ENCODE data around the gene LACTBL1. TPM values are rescaled to one million over a fixed set of nuclear protein-coding genes. Genes with fewer than 3 reads are reported as not detected.

Gene LACTBL1
- total and polyA plus RNA-seq, 2 experiments from 2014 or later = not detected

DNA sequence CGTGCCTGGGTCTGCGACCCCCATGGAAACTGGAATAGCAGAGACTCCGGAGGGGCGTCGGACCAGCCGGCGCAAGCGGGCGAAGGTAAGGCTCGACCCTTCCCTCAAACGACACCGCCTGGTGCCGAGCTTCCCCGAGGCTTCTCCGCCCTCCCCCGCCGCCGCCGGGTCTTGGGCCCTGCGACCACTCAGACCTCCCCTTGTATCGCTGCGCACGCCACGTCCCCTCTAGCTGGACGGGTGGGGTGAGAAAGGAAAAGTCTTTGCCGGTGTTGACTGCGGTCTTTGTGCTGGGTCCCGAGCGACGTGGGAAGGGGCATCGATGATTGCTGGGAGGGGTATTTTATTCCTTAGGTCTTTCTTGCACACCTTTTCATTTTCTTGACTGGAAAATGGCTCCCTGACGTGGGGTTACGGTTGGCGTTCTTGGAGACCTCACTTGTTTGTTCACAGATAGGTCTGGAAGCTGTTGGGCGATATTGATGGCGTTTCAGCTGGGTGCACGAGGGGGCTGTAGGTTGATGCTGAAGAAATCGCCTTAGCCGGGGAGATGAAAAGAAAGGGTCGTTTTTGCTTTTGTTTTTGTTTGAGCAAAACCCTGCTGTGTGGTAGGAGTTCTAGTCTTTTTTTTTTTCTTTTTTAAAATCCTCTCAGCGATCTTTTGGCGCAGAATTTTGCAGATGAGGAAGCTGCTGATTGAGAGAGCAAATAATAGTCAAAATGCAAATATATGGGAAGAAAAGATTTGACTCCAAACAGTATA is 47.4 kb upstream of the LACTBL1 start (continued):
- TF ChIP-seq, protein P1, sequence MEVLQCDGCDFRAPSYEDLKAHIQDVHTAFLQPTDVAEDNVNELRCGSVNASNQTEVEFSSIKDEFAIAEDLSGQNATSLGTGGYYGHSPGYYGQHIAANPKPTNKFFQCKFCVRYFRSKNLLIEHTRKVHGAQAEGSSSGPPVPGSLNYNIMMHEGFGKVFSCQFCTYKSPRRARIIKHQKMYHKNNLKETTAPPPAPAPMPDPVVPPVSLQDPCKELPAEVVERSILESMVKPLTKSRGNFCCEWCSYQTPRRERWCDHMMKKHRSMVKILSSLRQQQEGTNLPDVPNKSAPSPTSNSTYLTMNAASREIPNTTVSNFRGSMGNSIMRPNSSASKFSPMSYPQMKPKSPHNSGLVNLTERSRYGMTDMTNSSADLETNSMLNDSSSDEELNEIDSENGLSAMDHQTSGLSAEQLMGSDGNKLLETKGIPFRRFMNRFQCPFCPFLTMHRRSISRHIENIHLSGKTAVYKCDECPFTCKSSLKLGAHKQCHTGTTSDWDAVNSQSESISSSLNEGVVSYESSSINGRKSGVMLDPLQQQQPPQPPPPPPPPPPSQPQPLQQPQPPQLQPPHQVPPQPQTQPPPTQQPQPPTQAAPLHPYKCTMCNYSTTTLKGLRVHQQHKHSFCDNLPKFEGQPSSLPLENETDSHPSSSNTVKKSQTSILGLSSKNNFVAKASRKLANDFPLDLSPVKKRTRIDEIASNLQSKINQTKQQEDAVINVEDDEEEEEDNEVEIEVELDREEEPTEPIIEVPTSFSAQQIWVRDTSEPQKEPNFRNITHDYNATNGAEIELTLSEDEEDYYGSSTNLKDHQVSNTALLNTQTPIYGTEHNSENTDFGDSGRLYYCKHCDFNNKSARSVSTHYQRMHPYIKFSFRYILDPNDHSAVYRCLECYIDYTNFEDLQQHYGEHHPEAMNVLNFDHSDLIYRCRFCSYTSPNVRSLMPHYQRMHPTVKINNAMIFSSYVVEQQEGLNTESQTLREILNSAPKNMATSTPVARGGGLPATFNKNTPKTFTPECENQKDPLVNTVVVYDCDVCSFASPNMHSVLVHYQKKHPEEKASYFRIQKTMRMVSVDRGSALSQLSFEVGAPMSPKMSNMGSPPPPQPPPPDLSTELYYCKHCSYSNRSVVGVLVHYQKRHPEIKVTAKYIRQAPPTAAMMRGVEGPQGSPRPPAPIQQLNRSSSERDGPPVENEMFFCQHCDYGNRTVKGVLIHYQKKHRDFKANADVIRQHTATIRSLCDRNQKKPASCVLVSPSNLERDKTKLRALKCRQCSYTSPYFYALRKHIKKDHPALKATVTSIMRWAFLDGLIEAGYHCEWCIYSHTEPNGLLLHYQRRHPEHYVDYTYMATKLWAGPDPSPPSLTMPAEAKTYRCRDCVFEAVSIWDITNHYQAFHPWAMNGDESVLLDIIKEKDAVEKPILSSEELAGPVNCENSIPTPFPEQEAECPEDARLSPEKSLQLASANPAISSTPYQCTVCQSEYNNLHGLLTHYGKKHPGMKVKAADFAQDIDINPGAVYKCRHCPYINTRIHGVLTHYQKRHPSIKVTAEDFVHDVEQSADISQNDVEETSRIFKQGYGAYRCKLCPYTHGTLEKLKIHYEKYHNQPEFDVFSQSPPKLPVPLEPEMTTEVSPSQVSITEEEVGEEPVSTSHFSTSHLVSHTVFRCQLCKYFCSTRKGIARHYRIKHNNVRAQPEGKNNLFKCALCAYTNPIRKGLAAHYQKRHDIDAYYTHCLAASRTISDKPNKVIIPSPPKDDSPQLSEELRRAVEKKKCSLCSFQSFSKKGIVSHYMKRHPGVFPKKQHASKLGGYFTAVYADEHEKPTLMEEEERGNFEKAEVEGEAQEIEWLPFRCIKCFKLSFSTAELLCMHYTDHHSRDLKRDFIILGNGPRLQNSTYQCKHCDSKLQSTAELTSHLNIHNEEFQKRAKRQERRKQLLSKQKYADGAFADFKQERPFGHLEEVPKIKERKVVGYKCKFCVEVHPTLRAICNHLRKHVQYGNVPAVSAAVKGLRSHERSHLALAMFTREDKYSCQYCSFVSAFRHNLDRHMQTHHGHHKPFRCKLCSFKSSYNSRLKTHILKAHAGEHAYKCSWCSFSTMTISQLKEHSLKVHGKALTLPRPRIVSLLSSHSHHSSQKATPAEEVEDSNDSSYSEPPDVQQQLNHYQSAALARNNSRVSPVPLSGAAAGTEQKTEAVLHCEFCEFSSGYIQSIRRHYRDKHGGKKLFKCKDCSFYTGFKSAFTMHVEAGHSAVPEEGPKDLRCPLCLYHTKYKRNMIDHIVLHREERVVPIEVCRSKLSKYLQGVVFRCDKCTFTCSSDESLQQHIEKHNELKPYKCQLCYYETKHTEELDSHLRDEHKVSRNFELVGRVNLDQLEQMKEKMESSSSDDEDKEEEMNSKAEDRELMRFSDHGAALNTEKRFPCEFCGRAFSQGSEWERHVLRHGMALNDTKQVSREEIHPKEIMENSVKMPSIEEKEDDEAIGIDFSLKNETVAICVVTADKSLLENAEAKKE (CRISPR knock-in tag; IDR thresholded peaks at IDR 0.05) = no peak
- TF ChIP-seq, protein P2, sequence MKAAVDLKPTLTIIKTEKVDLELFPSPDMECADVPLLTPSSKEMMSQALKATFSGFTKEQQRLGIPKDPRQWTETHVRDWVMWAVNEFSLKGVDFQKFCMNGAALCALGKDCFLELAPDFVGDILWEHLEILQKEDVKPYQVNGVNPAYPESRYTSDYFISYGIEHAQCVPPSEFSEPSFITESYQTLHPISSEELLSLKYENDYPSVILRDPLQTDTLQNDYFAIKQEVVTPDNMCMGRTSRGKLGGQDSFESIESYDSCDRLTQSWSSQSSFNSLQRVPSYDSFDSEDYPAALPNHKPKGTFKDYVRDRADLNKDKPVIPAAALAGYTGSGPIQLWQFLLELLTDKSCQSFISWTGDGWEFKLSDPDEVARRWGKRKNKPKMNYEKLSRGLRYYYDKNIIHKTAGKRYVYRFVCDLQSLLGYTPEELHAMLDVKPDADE (IDR thresholded peaks at IDR 0.05) = no peak

DNA sequence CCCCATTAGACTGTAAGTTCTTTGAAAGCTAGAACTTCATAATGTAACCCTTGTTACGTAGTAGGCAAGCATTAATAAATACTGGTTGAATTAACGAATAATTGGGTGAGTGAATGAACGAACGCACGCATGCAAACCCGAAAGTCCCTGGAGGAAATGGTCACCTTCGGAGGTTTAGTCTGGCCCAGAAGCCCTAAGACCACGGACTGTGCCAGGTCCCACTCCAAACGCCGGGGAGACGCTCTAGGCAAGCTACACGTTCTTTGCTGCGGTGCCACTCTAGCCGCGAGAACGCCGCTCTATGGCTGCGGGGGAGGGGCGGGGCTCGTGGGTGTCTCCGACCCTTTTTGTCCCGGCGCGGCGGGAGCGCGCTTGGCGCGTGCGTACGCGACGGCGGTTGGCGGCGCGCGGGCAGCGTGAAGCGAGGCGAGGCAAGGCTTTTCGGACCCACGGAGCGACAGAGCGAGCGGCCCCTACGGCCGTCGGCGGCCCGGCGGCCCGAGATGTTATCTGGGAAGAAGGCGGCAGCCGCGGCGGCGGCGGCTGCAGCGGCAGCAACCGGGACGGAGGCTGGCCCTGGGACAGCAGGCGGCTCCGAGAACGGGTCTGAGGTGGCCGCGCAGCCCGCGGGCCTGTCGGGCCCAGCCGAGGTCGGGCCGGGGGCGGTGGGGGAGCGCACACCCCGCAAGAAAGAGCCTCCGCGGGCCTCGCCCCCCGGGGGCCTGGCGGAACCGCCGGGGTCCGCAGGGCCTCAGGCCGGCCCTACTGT is 46.6 kb upstream of the LACTBL1 start, which contains the start of gene KDM1A:
Gene KDM1A (plus strand): TSS at position 375 of the 769 bp plus-strand sequence. CDS start 129 bp downstream, at position 504.
- Histone ChIP-seq H2AFZ (peak within 1 kb of the TSS; percentile 77), H3K4me2 (peak within 1 kb of the TSS; percentile 90), H3K27ac (ENCODE audit: low read depth) (peak within 1 kb of the TSS; percentile 92), H3K36me3 (ENCODE audit: insufficient read depth) (peaks cover 6% of the 10 kb centered on the region; the same call in 1 of the 2 replicates), H3K27me3 (ENCODE audit: insufficient read depth) (no peaks in the 10 kb centered on the region), H3F3A (replicated peaks; ENCODE audit: low read depth) (no peaks in the 10 kb centered on the region), H3K4me1 (ENCODE audit: insufficient read depth) (peaks cover 6% of the 10 kb centered on the region; the same call in 1 of the 2 replicates), H3K4me3 (peak within 1 kb of the TSS; percentile 84), H4K20me1 (replicated peaks; ENCODE audit: insufficient read depth) (peaks cover 33% of the 10 kb centered on the region), H3K79me2 (replicated peaks; ENCODE audit: insufficient read depth) (peaks cover 50% of the 10 kb centered on the region), H3K9me2 (ENCODE audit: insufficient read depth) (no peaks in the 10 kb centered on the region)
- peak; percentile 98 for ATAC-seq
- Mint-ChIP-seq H3K36me3 (ENCODE audit: low read depth) (peaks cover 40% of the 10 kb centered on the region), H3K4me3 (peak within 1 kb of the TSS; percentile 96), H3K9me3 (peaks cover 27% of the 10 kb centered on the region), H3K4me1 (peaks cover 9% of the 10 kb centered on the region), H3K27me3 (ENCODE audit: insufficient read depth, low read depth, poor library complexity) (no peaks in the 10 kb centered on the region), H3K27ac (peak within 1 kb of the TSS; percentile 99)
- DNase-seq (ENCODE audit: low spot score) = peak; percentile 98
- TF ChIP-seq ZNF114 (CRISPR knock-in tag; IDR thresholded peaks at IDR 0.05) (no peak), JUNB (IDR thresholded peaks at IDR 0.05; ENCODE audit: unreplicated experiment) (no peak), POLR2AphosphoS5 (IDR thresholded peaks at IDR 0.05; ENCODE audit: low read depth) (peak; percentile 93), ZNF331 (CRISPR knock-in tag; IDR thresholded peaks at IDR 0.05; ENCODE audit: low read depth) (no peak)
- TF ChIP-seq, protein P1 (CRISPR knock-in tag; IDR thresholded peaks at IDR 0.05) = no peak
